Measurements from ENCODE around the gene DTX3.

DNA sequence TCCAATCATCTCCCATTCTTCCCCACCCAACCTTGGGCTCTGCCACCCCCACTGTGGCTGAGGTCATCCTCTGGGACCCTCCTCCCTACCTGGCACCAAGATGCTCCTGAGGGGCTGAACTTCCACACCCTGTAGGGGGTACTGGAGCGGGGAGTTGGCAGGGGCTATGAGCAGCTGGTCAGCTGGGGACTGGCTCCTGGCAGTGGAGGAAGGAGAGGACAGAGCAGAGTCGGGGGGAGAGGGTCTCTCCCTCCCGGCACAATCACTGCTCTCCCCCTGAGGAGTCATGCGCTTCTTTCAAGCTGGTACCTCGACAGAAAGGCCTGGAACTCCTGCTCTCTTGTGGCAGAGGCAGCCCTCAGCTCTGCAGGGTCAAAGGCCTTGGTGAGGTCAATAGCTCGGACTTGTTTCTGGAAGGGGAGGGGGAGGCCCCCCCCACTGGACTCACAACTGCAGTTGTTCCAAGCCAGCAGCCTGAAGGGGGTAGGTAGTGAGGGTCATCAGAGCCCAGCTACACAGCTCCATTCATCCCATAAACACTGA is 26.3 kb downstream of the DTX3 start:
- no peak for TF ChIP-seq POLR2A (IDR thresholded peaks at IDR 0.05; ENCODE audit: low read length)
- no peak for TF ChIP-seq GATA1 (IDR thresholded peaks at IDR 0.05; ENCODE audit: low read depth, low read length)
